NOMO-1 treated with DMSO at 0.1 percent for 48 hours (cell line): Measurements from ENCODE around the gene HSPA12A.

Experiments
- DNase-seq: peaks from one replicate; lab custom pipeline; 2025; ENCODE audit not compliant: unreplicated experiment; lab: John Stamatoyannopoulos, UW

HSPA12A gene, protein sequence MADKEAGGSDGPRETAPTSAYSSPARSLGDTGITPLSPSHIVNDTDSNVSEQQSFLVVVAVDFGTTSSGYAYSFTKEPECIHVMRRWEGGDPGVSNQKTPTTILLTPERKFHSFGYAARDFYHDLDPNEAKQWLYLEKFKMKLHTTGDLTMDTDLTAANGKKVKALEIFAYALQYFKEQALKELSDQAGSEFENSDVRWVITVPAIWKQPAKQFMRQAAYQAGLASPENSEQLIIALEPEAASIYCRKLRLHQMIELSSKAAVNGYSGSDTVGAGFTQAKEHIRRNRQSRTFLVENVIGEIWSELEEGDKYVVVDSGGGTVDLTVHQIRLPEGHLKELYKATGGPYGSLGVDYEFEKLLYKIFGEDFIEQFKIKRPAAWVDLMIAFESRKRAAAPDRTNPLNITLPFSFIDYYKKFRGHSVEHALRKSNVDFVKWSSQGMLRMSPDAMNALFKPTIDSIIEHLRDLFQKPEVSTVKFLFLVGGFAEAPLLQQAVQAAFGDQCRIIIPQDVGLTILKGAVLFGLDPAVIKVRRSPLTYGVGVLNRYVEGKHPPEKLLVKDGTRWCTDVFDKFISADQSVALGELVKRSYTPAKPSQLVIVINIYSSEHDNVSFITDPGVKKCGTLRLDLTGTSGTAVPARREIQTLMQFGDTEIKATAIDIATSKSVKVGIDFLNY

DNA sequence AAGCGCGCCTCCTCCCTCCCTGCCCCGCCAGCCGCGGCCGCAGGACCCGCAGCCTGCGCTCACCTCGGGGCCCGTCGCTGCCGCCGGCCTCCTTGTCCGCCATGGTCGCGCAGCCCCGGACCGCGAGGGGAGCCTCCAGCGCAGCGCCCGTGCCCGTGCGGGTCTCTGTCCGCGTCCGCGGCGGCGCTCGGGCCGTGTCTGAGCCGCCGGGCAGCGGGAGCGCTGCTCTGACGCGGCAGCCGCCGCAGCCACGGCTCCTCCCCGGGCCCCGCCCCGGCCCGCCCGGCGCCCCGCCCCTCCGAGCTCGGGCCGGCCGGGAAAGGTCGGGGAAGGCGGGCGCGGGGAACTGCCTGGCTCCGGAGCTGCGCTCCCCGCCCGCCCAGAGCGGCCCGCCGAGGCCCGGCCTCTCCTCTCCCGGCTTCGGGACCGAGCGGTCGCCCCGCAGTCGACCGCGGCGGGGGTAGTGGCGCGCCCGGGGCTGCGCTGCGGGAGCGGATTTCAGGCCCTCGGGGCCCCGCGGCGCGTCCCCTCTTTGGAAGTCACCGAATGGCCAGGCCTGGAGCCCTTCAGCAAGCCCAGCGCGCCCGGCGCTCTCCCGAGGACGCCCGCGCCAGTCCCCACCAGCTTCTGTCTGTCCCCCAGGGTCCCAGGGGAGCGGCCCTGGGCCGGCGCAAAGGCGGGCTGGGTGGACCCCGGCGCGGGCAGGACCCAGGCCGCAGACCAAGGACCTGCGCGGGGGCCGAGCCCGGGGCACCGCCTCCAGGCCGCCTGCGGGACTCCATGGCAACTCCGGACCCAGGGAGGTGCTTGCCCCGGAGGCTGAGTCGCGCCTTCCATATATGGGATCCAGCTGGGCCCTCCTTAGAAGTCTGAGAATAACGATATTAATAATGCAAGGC, at the start of gene HSPA12A:
Gene HSPA12A (minus strand): TSS at position 200 of the 899 bp plus-strand sequence. CDS start 97 bp downstream, at position 103.
- peak; percentile 27 for DNase-seq

DNA sequence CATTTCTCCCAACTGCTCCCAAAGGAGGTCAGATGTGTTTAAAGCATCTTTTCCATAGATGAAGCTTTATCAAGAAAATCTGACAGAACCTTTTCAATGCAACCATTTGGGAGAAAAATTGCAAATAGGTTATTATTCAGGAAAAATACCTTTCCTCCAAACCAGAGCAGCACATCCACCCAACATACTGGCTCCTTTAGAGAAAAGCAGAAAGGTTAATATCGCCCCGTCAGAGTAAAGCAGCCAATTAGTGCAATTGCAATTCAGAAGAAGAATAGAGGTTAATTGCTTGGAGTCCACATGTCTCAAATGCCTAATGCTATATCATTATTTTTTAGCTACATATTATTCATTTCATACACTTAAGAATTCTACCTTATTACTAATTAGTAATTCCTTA, 48.9 kb upstream of the HSPA12A start:
- DNase-seq, result no peak

DNA sequence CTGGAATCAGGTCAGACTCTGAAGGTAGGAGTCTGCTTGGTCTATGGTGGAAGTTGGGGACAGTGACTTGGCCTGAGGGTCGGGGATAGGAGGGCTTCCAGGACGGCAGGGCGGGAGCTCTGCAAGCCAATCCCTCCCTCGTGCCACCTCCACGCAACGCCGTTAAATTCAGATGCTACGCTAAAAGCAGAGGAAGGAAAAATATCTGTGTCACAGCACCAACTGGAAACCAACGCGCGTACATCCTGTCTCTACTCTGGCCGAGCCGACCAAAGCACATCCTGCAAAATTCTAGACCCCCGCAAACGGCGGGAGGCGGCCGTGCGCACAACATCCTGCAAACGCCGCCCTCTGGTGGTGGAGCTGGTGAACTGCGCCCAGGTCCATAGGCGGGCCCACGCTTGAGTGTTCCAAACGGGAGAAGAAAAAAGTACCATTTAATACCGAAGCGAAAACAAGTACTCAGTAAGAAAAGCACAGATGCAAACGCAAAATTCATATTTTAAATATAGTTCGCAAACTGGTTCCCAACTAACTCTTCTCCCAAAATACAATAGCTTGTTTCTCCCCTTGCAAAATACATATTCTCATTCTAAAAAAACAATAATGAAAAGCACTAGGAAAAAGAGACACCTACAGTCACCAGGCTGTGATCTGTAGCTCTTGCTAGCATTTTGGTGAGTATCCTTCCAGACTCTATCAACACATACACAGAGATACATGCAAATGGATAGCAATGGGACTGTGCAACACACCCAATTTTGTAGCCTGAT, 45.7 kb upstream of the HSPA12A start:
- DNase-seq, result peak; percentile 55

DNA sequence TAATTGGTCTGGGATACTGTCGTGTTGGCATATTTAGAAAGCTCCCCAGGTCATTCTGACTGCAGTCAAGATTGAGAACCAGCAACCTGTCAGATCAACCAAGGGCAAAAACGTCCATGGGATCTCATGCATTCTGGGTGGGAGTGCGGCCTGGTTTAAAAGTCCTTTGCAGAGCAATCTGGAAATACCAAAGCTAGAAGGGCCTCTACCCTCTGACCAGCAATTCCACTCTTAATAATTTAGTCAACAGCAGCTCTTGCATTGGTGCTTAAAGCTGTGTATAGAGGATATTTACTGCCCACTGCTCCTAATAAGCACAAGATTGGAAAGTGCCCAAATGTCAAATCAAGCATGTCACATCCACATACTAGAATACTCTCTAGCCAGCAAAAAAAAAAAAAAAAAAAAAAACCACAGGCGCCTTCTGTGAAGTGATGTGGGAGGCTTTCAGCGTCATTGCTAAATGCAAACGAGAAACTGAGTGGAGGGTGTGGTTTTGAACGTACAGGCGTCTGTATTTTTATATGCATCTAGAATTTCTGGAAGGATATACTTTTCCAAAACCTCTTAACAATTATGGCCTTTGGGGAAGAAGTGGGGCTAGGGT, 44.8 kb upstream of the HSPA12A start:
- DNase-seq, result no peak

DNA sequence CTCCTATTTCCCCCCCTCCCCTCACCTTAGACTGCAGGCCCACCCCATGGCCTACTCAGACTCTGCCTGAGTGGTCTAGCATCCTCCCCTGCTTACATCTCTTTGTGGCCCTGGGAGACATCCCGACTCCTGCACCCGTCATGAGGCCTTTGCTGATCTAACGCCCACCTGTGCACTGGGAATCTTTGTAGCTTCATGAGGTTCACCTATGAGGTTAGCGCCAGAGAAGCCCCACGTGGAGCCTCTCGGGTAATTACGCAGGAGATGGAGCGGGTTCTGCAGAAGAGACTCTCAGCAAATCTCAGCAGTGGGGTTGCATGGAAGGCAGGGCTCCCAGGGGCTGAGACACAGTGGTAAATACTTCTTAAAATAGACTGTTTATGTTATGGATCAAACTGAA, 43.5 kb upstream of the HSPA12A start:
- no peak for DNase-seq

DNA sequence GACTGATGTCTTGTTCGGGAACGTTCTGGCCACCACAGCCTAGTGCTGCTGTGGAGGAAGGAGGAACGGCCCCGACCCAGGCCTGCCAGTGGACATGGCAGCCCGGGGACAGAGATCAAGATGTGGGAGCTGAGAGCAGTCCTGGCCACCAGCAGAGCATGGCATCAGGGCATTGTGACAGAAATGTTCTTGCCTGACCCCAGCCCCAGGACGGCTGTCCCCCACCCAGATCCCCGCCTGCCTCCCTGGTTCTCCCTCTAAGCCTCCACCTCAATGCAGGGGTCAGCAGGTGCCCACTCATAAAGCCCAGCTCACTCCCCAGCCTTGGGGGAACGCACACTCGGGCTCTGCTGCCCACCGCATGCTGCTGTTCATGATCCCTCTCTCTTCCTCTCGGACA, 42.9 kb upstream of the HSPA12A start:
- DNase-seq, result no peak

DNA sequence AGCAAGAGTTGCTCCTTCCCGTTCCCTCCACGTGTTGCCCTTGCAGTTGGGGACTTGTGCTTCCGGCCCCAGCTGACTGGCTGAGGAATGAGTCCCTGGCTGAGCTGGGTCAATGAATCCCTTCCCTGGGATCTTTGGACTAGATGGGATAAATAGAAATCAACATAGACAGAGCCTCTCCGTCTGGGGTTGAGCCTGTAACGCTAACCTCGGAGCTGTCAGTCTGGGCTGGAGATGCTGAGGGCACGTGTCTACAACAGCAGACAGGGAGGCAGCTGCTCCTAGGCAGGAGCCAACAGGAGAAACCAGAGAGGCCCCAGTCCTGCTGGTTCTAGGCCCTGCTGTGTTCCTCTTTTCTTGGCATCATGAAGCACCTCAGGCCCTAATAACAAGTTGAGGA, 42.3 kb upstream of the HSPA12A start:
- DNase-seq, result no peak

DNA sequence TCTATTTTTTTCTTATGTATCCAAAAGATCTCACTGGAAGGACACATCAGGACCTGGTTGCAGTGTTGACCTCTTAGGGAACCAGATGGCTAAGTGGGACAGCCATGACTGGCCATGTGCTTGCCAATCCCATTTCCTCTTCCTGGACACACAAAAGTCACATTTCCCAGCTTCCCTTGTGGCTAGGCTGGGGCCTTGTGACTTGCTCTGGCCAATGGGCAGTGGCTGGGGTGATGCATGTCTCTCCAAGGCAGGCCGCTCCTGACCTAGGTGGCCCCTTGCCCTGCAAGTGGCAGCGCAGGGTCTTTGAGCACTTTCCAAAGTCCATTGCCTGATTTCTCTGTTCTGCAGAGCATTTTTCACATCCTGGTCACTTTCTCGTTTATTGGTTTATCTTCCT, 41.7 kb upstream of the HSPA12A start:
- DNase-seq, result no peak

DNA sequence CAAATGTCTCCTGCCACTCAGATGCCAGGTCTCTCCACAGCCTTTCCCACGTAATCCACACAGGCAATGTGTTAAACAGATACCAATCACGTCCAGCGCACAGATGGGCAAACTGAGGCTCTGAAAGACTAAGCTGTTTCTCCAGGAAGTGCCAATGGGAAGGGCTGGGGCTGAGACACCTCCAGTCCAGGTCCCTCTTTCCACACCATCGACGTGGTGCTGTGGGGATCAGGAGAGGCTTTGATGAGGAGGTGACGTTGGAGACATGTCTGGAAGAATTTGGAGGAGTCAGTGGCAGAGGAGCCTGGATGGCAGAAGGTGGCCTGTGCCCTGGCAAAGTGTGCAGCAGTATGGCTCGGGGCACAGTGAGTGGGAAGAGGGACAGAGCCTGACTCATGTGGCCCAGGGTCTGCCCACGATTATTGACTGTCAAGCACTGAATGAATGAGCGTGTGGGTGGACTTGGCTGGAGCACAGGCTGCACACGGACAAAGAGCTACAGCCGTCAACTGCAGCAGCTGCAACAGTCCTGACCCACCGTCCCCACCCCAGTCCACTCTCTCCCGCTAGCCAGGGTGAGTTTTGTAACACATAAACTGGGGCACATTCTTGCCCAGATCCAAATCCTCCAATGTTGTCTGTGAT, 40.8 kb upstream of the HSPA12A start:
- no peak for DNase-seq

DNA sequence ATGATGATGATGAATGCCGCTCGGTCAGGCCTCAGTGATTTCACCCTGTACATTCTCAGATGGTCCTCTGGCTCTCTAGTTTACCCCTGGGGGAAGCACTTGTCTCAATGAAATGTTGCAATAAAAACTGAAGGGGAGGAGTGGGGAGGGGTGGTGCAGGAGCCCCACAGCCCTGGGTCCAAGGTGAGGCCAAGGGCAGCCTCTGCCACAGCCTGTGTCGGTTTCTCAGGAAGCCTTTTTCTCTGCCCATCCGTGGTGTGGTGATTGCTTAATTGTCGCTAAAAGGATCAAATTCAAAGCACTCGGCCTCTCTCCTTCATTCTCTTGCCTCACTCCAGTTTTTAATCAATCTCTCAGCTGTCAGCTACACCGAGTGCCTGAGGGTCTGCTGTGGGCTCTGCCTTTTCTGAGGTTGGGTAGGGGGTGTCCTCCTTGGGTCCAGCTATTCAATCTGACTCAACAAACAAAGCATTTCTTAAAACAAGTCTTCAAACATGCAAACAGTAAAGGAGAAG, 39.1 kb upstream of the HSPA12A start:
- no peak for DNase-seq

DNA sequence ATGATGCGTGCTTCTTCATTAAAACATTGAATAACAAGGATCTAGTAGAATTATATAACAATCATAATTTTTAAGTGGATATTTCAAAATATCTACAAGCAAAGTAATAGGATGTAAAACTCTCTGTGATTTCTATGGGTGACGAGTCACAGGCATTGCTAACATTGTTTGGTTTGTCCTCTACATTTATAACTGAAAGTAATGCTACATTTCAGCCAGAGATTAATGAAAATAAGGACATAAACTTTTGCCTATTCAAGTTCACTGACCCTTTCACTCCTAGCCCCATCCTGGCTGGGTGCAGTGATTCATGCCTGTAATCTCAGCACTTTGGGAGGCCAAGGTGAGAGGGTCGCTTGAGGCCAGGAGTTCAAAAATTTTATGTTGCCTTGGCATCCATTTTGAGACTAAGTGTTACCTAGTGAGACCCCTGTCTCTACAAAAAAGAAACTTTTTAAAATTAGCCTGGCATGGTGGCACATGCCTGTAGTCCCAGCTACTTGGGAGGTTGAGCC, 38.4 kb upstream of the HSPA12A start:
- no peak for DNase-seq

DNA sequence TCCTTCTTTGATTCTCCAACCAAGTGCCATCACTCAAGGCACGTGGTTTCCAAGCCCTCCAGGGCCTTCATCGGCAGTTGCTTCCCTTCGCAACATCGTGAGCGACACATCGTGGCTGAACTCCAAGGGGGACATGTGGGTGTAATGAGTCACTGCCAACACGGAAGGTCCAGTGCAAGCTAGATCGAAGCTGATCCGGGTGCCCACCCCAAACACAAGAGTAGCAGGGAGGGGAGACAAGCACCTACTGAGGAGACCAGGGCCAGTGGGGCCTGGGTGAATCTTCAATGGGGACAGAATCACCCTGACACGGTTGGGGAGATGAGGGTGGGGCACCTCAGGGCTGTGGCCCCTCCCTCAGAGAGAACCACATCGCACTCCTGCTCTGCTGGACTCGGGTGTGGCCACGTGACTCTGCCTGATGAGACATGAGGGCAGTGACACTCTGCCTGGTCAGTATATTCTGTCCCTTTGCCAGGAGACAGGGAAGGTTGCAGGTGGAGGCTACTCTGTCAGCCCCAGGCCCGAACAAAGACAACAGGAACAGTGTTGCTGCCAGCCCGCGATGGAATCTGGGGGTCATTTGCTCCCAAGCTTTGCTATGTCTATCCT, 36.8 kb upstream of the HSPA12A start:
- no peak for DNase-seq

DNA sequence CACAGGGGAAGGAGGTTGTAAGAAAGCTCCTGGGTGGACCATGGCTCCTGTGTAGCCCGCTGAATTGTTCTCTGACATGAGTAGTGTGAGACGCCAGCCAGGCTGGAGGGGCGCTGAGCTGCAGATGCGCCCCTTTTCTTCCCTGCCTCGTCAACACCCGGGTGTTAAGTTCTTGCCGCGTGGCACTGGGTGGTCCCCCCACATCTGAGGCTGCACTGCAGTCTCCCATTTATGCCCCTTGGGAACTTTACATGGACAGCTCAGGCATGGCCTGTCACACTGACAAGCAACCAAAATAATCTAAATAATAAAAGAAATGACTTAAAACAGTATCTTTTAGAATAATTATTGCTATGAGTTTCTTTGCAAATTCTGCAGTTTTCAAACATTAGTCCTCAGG, 34.6 kb upstream of the HSPA12A start:
- DNase-seq, result no peak

DNA sequence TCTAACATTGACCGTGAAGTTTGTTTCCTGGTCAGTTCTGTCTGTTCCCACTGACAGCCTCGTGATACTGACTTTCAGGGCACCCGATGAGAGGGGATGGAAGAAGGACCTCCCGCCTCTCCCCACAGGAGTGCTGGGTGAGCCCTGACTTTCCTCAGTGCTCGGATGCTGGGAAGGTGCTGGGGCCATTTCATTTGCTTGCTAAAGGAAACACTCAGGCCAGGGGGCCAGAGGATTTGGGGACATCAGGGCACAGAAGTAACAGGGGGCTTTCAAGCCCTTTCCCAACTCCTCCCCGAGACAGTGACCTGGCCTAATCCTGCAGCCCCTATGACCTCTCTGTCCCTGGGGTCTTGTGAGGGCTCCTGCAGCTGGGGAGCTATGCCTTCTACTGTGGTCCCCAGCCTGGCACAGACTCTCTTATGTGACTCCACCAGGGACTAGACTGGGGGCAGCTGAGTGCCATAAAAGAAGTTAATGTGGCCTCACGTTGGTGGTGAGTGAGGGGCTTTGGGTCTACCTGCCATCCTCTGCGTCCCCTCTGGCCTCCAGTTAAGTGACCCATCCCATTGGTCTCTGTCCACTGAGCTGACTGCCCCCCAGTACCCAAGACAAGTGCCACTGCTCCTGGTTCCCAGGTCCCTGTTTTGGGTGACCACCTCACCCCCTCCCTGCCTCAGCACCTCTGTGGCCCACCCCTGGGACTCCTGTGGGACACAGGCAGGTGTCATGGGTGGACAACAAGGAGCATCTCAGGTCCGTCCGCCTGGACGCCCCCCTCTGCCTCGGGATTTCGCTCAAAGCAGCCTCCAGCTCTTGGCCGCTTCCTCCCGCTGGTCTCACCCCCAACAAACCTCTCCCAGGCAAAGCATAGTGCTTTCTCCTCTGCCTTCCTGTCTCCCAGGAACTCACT, 33.4 kb upstream of the HSPA12A start:
- DNase-seq, result no peak

DNA sequence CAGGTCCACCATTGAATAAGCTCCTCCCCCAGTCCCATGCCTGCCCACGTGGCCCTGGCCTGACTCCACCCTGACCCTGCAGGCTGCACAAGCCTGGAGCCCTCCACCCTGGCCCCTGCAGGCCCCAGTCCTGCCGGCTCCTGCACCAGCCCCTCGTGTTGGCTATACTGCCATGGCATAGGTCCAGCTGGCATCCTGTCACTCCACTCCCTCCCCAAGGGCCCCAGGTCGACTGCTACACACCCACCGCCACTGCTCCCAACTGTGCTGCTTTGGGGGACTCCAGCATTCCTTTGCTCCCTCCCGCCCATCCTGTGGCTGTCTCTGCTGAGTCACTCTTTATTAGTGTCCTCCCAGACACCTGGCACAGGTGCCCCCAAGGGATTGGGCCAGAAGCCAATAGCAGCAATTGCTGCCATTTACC, 32.4 kb upstream of the HSPA12A start:
- DNase-seq, result no peak

DNA sequence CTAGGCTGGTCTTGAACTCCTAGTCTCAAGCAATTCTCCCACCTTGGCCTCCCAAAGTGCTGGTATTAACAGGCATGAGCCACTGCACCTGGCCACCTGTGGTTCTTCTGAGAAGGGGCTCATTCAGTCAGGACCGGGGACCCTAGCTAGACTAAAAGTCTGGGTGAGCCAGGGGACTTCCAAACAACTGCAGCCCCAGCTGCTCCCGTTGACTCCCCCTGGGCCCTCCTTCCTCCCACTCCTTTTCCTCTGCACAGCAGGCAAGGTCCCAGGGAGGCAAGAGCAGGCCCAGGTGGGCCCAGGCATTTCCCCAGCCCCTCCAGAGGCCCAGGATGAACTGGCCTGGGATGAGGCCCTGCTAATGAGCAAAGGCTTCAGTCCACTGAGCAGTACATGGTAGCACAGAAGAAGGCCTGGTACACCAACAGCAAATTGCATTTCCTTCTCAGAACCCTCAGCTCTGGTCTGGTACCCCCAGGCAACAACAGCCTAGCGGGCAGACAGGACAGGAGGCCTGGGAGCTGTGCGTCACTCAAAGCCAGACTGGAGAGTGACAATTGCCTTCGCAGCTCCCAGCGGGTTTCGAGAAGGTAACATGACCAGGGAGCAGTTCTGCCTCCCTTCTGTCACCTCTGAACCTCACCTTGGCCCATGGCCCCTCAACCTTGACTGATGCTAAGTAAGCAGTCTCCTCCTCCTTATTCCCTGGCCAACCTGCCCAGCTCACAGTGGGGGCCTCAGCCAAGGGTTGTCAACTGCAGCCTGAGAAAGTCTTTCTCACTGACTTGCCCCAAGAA, 30.7 kb upstream of the HSPA12A start:
- no peak for DNase-seq

DNA sequence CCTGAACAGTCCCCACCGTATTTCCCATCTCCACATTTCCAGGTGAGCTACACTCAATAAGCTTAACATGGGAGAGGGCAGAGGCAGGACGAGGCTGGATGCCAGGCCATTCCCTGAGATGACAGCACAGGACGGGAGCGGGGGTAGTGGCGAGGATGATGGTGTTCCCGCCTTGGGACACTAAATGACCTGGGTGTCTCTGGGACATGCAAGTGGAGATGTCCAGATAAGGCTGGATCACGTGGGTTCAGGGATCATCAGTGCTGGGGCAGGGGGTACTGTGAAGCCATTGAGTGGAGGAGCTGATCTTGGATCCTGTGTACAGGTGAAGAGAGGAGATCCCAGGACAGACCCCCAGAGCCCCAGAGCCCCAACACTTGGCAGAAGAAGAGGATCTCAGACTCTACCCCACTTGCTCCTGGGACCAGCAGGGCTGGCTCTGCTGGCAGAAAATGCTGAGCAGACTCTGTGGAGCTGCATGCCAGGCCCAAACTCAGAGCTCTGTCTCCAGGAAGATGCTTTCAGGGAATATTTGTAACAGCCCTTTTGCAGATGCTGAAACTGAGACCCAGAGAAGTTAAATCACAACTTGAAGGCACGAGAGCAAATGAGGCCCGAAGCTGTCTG, 29.7 kb upstream of the HSPA12A start:
- DNase-seq, result no peak
